Naive thymus-derived CD4-positive, alpha-beta T cell (primary cell): Measurements from ENCODE around the gene GRIK4. TPM values are rescaled to one million over a fixed set of nuclear protein-coding genes. Genes with fewer than 3 reads are reported as not detected.

Source experiments
- ATAC-seq: fragments of 150-1000 bp; cut with Tn5 transposase; 2 replicates; pipeline ENCODE4 v1.10.0; 2021; ENCODE audit warnings: mild to moderate bottlenecking, moderate library complexity
- CTCF ChIA-PET: fragments of 350-600 bp; sonication (Branson Sonifier 250); formaldehyde crosslinking; loops from one replicate; lab custom pipeline; 2021; ENCODE audit warnings: antibody characterized with exemption; lab: Charles Lee
- POLR2A ChIA-PET: fragments of 350-600 bp; sonication (Branson Sonifier 250); formaldehyde crosslinking; loops from one replicate; lab custom pipeline; 2021; ENCODE audit warnings: antibody characterized with exemption, inconsistent platforms; lab: Charles Lee
- DNase-seq, 9 donors: peaks; one replicate each; pipeline versions ENCODE4 v3.0.0 to v3.0.0-alpha.2; 2020 to 2022; ENCODE audit warnings: mixed read lengths in 1 of 9
- H3K27ac ChIP-seq: one replicate; pipeline ENCODE4 v1.7.0; 2013; ENCODE audit warnings: mild to moderate bottlenecking, low read depth, low read length, moderate library complexity
- H3K27me3 ChIP-seq, 2 donors: one replicate each; pipeline ENCODE4 v1.7.0; 2013; ENCODE audit warnings: low read length in 2 of 2, mild to moderate bottlenecking in 2 of 2, moderate library complexity in 2 of 2; ENCODE audit not compliant: control insufficient read depth in 2 of 2, insufficient read depth in 2 of 2
- H3K36me3 ChIP-seq, 3 experiments: 1 replicate in 2 of 3; 2 replicates in 1 of 3; pipeline ENCODE4 v1.7.0; 2013; ENCODE audit warnings: low read length in 3 of 3, mild to moderate bottlenecking in 3 of 3, moderate library complexity in 1 of 3; ENCODE audit not compliant: insufficient read depth in 3 of 3, control insufficient read depth in 2 of 3
- H3K4me1 ChIP-seq, 2 donors: one replicate each; pipeline ENCODE4 v1.7.0; 2013; ENCODE audit warnings: low read length in 2 of 2, mild to moderate bottlenecking in 2 of 2, moderate library complexity in 1 of 2; ENCODE audit not compliant: control insufficient read depth in 2 of 2, insufficient read depth in 2 of 2
- H3K4me3 ChIP-seq: 2 replicates; pipeline ENCODE4 v1.7.0; 2013; ENCODE audit warnings: mild to moderate bottlenecking, low read length
- H3K9me3 ChIP-seq, 3 experiments: 1 replicate in 2 of 3; 2 replicates in 1 of 3; pipeline ENCODE4 v1.7.0; 2013; ENCODE audit warnings: low read length in 3 of 3; ENCODE audit not compliant: control insufficient read depth in 2 of 3
- H3K27ac Mint-ChIP-seq, 9 donors: one replicate each; pipeline ENCODE4 v1.8.0; 2020 to 2022; ENCODE audit warnings: mixed read lengths in 9 of 9, mild to moderate bottlenecking in 8 of 9, moderate library complexity in 5 of 9, inconsistent platforms in 2 of 9
- H3K27me3 Mint-ChIP-seq, 5 donors: one replicate each; pipeline ENCODE4 v1.8.0; 2021 to 2022; ENCODE audit warnings: mixed read lengths in 5 of 5, mild to moderate bottlenecking in 1 of 5
- H3K36me3 Mint-ChIP-seq, 5 donors: one replicate each; pipeline ENCODE4 v1.8.0; 2020 to 2022; ENCODE audit warnings: mixed read lengths in 5 of 5, mild to moderate bottlenecking in 3 of 5, inconsistent platforms in 1 of 5
- H3K4me1 Mint-ChIP-seq, 7 donors: one replicate each; pipeline ENCODE4 v1.8.0; 2020 to 2022; ENCODE audit warnings: mixed read lengths in 7 of 7, mild to moderate bottlenecking in 3 of 7, inconsistent platforms in 1 of 7
- H3K4me3 Mint-ChIP-seq, 10 donors: one replicate each; pipeline ENCODE4 v1.8.0; 2020 to 2022; ENCODE audit warnings: mild to moderate bottlenecking in 10 of 10, mixed read lengths in 10 of 10, moderate library complexity in 6 of 10, inconsistent platforms in 2 of 10
- H3K9me3 Mint-ChIP-seq, 11 donors: one replicate each; pipeline ENCODE4 v1.8.0; 2020 to 2022; ENCODE audit warnings: mixed read lengths in 11 of 11, mild to moderate bottlenecking in 4 of 11, inconsistent platforms in 1 of 11, moderate library complexity in 1 of 11
- intact Hi-C, 2 donors: fragments of 100-400 bp; cut with micrococcal nuclease; formaldehyde crosslinking; loops; one replicate each; pipeline ENCODE4 v1.15.1; 2023
- polyA plus RNA-seq, 2 donors: library from polyadenylated mRNA; unstranded; fragments of 300-500 nt; fragmentation: Illumina TruSeq; gene quantifications; one replicate each; pipeline ENCODE4 v1.2.3, GENCODE V29; 2021
- total RNA-seq, 6 experiments: library from RNA in 5 of 6; stranded (reverse) in 5 of 6; gene quantifications; 1 replicate in 5 of 6; 2 replicates in 1 of 6; pipeline ENCODE4 v1.2.3 and lab custom pipeline; 2021 to 2026

Gene GRIK4
- total and polyA plus RNA-seq, 7 experiments from 2014 or later, result 0.93 to 3.8 TPM; not detected in 5

- Mint-ChIP-seq H3K36me3 (peaks cover 0 to 3% (median 0%) of the 10 kb centered on the region in 5 donors), H3K4me3 (no peak overlapping the region), H3K27me3 (peaks cover 0 to 26% (median 14%) of the 10 kb centered on the region in 5 donors), H3K4me1 (no peaks in the 10 kb centered on the region), H3K27ac (no peak overlapping the region), H3K9me3 (no peaks in the 10 kb centered on the region)
- H3K4me1 ChIP-seq, result no peaks in the 10 kb centered on the region
- intact Hi-C loops, result no loop called here
- H3K36me3 ChIP-seq, result no peaks in the 10 kb centered on the region
- no peak overlapping the region for H3K4me3 ChIP-seq
- no peak for ATAC-seq
- ChIA-PET CTCF (no interaction called here), POLR2A (no interaction called here)
- no peak overlapping the region for H3K27ac ChIP-seq
- no peaks in the 10 kb centered on the region for H3K9me3 ChIP-seq
- H3K27me3 ChIP-seq, result no peaks in the 10 kb centered on the region
- no peak for DNase-seq
Observed at GRCh38 chr11:120964857-120965256, 453.3 kb downstream of the GRIK4 start.

- no peaks in the 10 kb centered on the region for H3K4me1 Mint-ChIP-seq
- Histone ChIP-seq H3K4me1 (no peaks in the 10 kb centered on the region), H3K36me3 (no peaks in the 10 kb centered on the region), H3K27me3 (no peaks in the 10 kb centered on the region), H3K9me3 (no peaks in the 10 kb centered on the region), H3K27ac (no peak overlapping the region), H3K4me3 (no peak overlapping the region)
- peaks cover 8 to 28% (median 21%) of the 10 kb centered on the region in 5 donors for H3K27me3 Mint-ChIP-seq
- ChIA-PET POLR2A (no interaction called here), CTCF (no interaction called here)
- no peak for DNase-seq
- no peak overlapping the region for H3K27ac Mint-ChIP-seq
- H3K9me3 Mint-ChIP-seq, result no peaks in the 10 kb centered on the region
- intact Hi-C loops, result no loop called here
- ATAC-seq, result no peak
- H3K36me3 Mint-ChIP-seq, result no peaks in the 10 kb centered on the region
- no peak overlapping the region for H3K4me3 Mint-ChIP-seq
Observed at GRCh38 chr11:120966840-120967239, 455.3 kb downstream of the GRIK4 start.

- ATAC-seq, result no peak
- Mint-ChIP-seq H3K27me3 (peaks cover 8 to 35% (median 31%) of the 10 kb centered on the region in 5 donors), H3K9me3 (no peaks in the 10 kb centered on the region), H3K4me1 (no peaks in the 10 kb centered on the region), H3K36me3 (no peaks in the 10 kb centered on the region), H3K27ac (no peak overlapping the region), H3K4me3 (no peak overlapping the region)
- Histone ChIP-seq H3K4me3 (no peak overlapping the region), H3K4me1 (no peaks in the 10 kb centered on the region), H3K27ac (no peak overlapping the region), H3K36me3 (no peaks in the 10 kb centered on the region), H3K9me3 (no peaks in the 10 kb centered on the region), H3K27me3 (peaks cover 0 to 2% of the 10 kb centered on the region in 2 donors)
- CTCF ChIA-PET, result no interaction called here
- intact Hi-C loops, result no loop called here
- no peak for DNase-seq
- POLR2A ChIA-PET, result no interaction called here
Observed at GRCh38 chr11:120969993-120970392, 458.4 kb downstream of the GRIK4 start.

GRCh38 chr11:120971825-120972224 lies 460.3 kb downstream of the GRIK4 start:
- no peaks in the 10 kb centered on the region for H3K36me3 ChIP-seq
- no peaks in the 10 kb centered on the region for H3K9me3 ChIP-seq
- H3K27me3 ChIP-seq, result peaks cover 0 to 2% of the 10 kb centered on the region in 2 donors
- H3K36me3 Mint-ChIP-seq, result no peaks in the 10 kb centered on the region
- POLR2A ChIA-PET, result no interaction called here
- no peak for ATAC-seq
- DNase-seq, result no peak
- no peaks in the 10 kb centered on the region for H3K9me3 Mint-ChIP-seq
- CTCF ChIA-PET, result no interaction called here
- H3K4me1 Mint-ChIP-seq, result no peaks in the 10 kb centered on the region
- no peak overlapping the region for H3K4me3 ChIP-seq
- no peaks in the 10 kb centered on the region for H3K4me1 ChIP-seq
- H3K4me3 Mint-ChIP-seq, result no peak overlapping the region
- H3K27ac ChIP-seq, result no peak overlapping the region
- intact Hi-C loops, result no loop called here
- no peak overlapping the region for H3K27ac Mint-ChIP-seq
- peaks cover 12 to 36% (median 34%) of the 10 kb centered on the region in 5 donors for H3K27me3 Mint-ChIP-seq

GRCh38 chr11:120972621-120973020 lies 461.1 kb downstream of the GRIK4 start:
- CTCF ChIA-PET, result no interaction called here
- H3K27me3 Mint-ChIP-seq, result peaks cover 12 to 36% (median 36%) of the 10 kb centered on the region in 5 donors

GRCh38 chr11:120973501-120973900 lies 462.0 kb downstream of the GRIK4 start:
- ATAC-seq (no peak), DNase-seq (no peak)
- Histone ChIP-seq H3K9me3 (no peaks in the 10 kb centered on the region), H3K27ac (no peak overlapping the region), H3K36me3 (no peaks in the 10 kb centered on the region), H3K27me3 (peaks cover 0 to 2% of the 10 kb centered on the region in 2 donors), H3K4me3 (no peak overlapping the region), H3K4me1 (no peaks in the 10 kb centered on the region)
- H3K27me3 Mint-ChIP-seq, result peaks cover 17 to 40% (median 34%) of the 10 kb centered on the region in 5 donors
- H3K27ac Mint-ChIP-seq, result no peak overlapping the region
- H3K36me3 Mint-ChIP-seq, result no peaks in the 10 kb centered on the region
- intact Hi-C loops, result no loop called here
- H3K4me1 Mint-ChIP-seq, result no peaks in the 10 kb centered on the region
- POLR2A ChIA-PET, result no interaction called here
- H3K9me3 Mint-ChIP-seq, result no peaks in the 10 kb centered on the region
- CTCF ChIA-PET, result no interaction called here
- H3K4me3 Mint-ChIP-seq, result no peak overlapping the region

More at GRCh38 chr11:120972621-120973020, 461.1 kb downstream of the GRIK4 start:
- H3K9me3 Mint-ChIP-seq, result no peaks in the 10 kb centered on the region
- H3K27ac Mint-ChIP-seq, result no peak overlapping the region
- H3K36me3 ChIP-seq, result no peaks in the 10 kb centered on the region
- H3K9me3 ChIP-seq, result no peaks in the 10 kb centered on the region
- H3K4me1 Mint-ChIP-seq, result no peaks in the 10 kb centered on the region
- H3K36me3 Mint-ChIP-seq, result no peaks in the 10 kb centered on the region
- DNase-seq (no peak), ATAC-seq (no peak)
- H3K4me1 ChIP-seq, result no peaks in the 10 kb centered on the region
- intact Hi-C loops, result no loop called here
- POLR2A ChIA-PET, result no interaction called here
- H3K27ac ChIP-seq, result no peak overlapping the region
- H3K4me3 ChIP-seq, result no peak overlapping the region
- H3K4me3 Mint-ChIP-seq, result no peak overlapping the region
- peaks cover 0 to 2% of the 10 kb centered on the region in 2 donors for H3K27me3 ChIP-seq

GRCh38 chr11:120974466-120974865 lies 462.9 kb downstream of the GRIK4 start:
- CTCF ChIA-PET, result no interaction called here
- Histone ChIP-seq H3K27ac (no peak overlapping the region), H3K27me3 (peaks cover 0 to 2% of the 10 kb centered on the region in 2 donors), H3K4me1 (no peaks in the 10 kb centered on the region), H3K4me3 (no peak overlapping the region), H3K36me3 (no peaks in the 10 kb centered on the region), H3K9me3 (no peaks in the 10 kb centered on the region)
- no peak for ATAC-seq
- no peak overlapping the region for H3K4me3 Mint-ChIP-seq
- no peaks in the 10 kb centered on the region for H3K9me3 Mint-ChIP-seq
- no peaks in the 10 kb centered on the region for H3K4me1 Mint-ChIP-seq
- H3K36me3 Mint-ChIP-seq, result no peaks in the 10 kb centered on the region
- no peak for DNase-seq
- intact Hi-C loops, result no loop called here
- H3K27ac Mint-ChIP-seq, result no peak overlapping the region
- POLR2A ChIA-PET, result no interaction called here
- H3K27me3 Mint-ChIP-seq, result peaks cover 23 to 46% (median 28%) of the 10 kb centered on the region in 5 donors
